T-helper 1 cell treated with Interleukin-12 subunit alpha and Interleukin-12 subunit beta and Interleukin-4 antibody, amounts not matched to agents 30 μg/mL and 1 μg/mL, for 36 hours (primary cell): ENCODE measurements around the gene MTA1.

Experiments
- H3K27ac Mint-ChIP-seq: one replicate; pipeline ENCODE4 v1.8.0; 2021; ENCODE audit warnings: mild to moderate bottlenecking, mixed read lengths
- H3K27me3 Mint-ChIP-seq: one replicate; pipeline ENCODE4 v1.8.0; 2021; ENCODE audit warnings: low read depth, mixed read lengths
- H3K36me3 Mint-ChIP-seq: one replicate; pipeline ENCODE4 v1.8.0; 2021; ENCODE audit warnings: low read depth, mixed read lengths
- H3K4me1 Mint-ChIP-seq: one replicate; pipeline ENCODE4 v1.8.0; 2021; ENCODE audit warnings: low read depth, mixed read lengths
- H3K4me3 Mint-ChIP-seq: one replicate; pipeline ENCODE4 v1.8.0; 2021; ENCODE audit warnings: mild to moderate bottlenecking, moderate library complexity, mixed read lengths
- H3K9me3 Mint-ChIP-seq: one replicate; pipeline ENCODE4 v1.8.0; 2021; ENCODE audit warnings: mixed read lengths

MTA1 gene

GRCh38 chr14:105421723-105422615, 2.3 kb downstream of the MTA1 start:
- peak overlapping the region; percentile 65 for H3K27ac Mint-ChIP-seq
- H3K27me3 Mint-ChIP-seq = no peaks in the 10 kb centered on the region
- H3K9me3 Mint-ChIP-seq = no peaks in the 10 kb centered on the region
- peaks cover 3% of the 10 kb centered on the region for H3K36me3 Mint-ChIP-seq
- H3K4me3 Mint-ChIP-seq = peak overlapping the region; percentile 90
- H3K4me1 Mint-ChIP-seq = peaks cover 9% of the 10 kb centered on the region

GRCh38 chr14:105422695-105423487, 3.3 kb downstream of the MTA1 start:
- H3K36me3 Mint-ChIP-seq = peaks cover 3% of the 10 kb centered on the region

GRCh38 chr14:105423488-105424195, 4.0 kb downstream of the MTA1 start:
- Mint-ChIP-seq H3K36me3 (peaks cover 3% of the 10 kb centered on the region), H3K27ac (no peak overlapping the region), H3K27me3 (no peaks in the 10 kb centered on the region), H3K4me1 (peaks cover 8% of the 10 kb centered on the region), H3K4me3 (no peak overlapping the region), H3K9me3 (no peaks in the 10 kb centered on the region)

More at GRCh38 chr14:105422695-105423487, 3.3 kb downstream of the MTA1 start:
- H3K9me3 Mint-ChIP-seq = no peaks in the 10 kb centered on the region
- no peak overlapping the region for H3K4me3 Mint-ChIP-seq
- H3K27me3 Mint-ChIP-seq = no peaks in the 10 kb centered on the region
- H3K4me1 Mint-ChIP-seq = peaks cover 9% of the 10 kb centered on the region
- H3K27ac Mint-ChIP-seq = no peak overlapping the region

- no peaks in the 10 kb centered on the region for H3K27me3 Mint-ChIP-seq
- H3K27ac Mint-ChIP-seq = no peak overlapping the region
- H3K36me3 Mint-ChIP-seq = peaks cover 3% of the 10 kb centered on the region
- H3K9me3 Mint-ChIP-seq = no peaks in the 10 kb centered on the region
- no peak overlapping the region for H3K4me3 Mint-ChIP-seq
- peaks cover 6% of the 10 kb centered on the region for H3K4me1 Mint-ChIP-seq
Observed at GRCh38 chr14:105424861-105425260, 5.2 kb downstream of the MTA1 start.

GRCh38 chr14:105425823-105426247, 6.2 kb downstream of the MTA1 start:
- Mint-ChIP-seq H3K27ac (no peak overlapping the region), H3K4me1 (peaks cover 4% of the 10 kb centered on the region), H3K36me3 (peaks cover 7% of the 10 kb centered on the region), H3K4me3 (no peak overlapping the region), H3K27me3 (no peaks in the 10 kb centered on the region), H3K9me3 (no peaks in the 10 kb centered on the region)

- Mint-ChIP-seq H3K4me3 (no peak overlapping the region), H3K4me1 (peaks cover 2% of the 10 kb centered on the region), H3K36me3 (peaks cover 10% of the 10 kb centered on the region), H3K27me3 (no peaks in the 10 kb centered on the region), H3K9me3 (no peaks in the 10 kb centered on the region), H3K27ac (no peak overlapping the region)
Observed at GRCh38 chr14:105426416-105427130, 6.9 kb downstream of the MTA1 start.

GRCh38 chr14:105427412-105427811, 7.8 kb downstream of the MTA1 start:
- Mint-ChIP-seq H3K4me1 (peaks cover 2% of the 10 kb centered on the region), H3K9me3 (no peaks in the 10 kb centered on the region), H3K4me3 (no peak overlapping the region), H3K27me3 (no peaks in the 10 kb centered on the region), H3K36me3 (peaks cover 10% of the 10 kb centered on the region), H3K27ac (no peak overlapping the region)

GRCh38 chr14:105427936-105428485, 8.4 kb downstream of the MTA1 start:
- Mint-ChIP-seq H3K4me3 (no peak overlapping the region), H3K4me1 (no peaks in the 10 kb centered on the region), H3K9me3 (no peaks in the 10 kb centered on the region), H3K27me3 (no peaks in the 10 kb centered on the region), H3K36me3 (peaks cover 10% of the 10 kb centered on the region), H3K27ac (no peak overlapping the region)

GRCh38 chr14:105430042-105430441, 10.4 kb downstream of the MTA1 start:
- Mint-ChIP-seq H3K9me3 (no peaks in the 10 kb centered on the region), H3K4me1 (peaks cover 2% of the 10 kb centered on the region), H3K36me3 (peaks cover 9% of the 10 kb centered on the region), H3K27me3 (no peaks in the 10 kb centered on the region), H3K4me3 (no peak overlapping the region), H3K27ac (no peak overlapping the region)

- Mint-ChIP-seq H3K4me1 (peaks cover 3% of the 10 kb centered on the region), H3K9me3 (no peaks in the 10 kb centered on the region), H3K36me3 (peaks cover 9% of the 10 kb centered on the region), H3K27me3 (no peaks in the 10 kb centered on the region), H3K4me3 (no peak overlapping the region), H3K27ac (no peak overlapping the region)
Observed at GRCh38 chr14:105430565-105430964, 10.9 kb downstream of the MTA1 start.

- Mint-ChIP-seq H3K27ac (no peak overlapping the region), H3K36me3 (peaks cover 9% of the 10 kb centered on the region), H3K27me3 (no peaks in the 10 kb centered on the region), H3K4me1 (peaks cover 6% of the 10 kb centered on the region), H3K4me3 (no peak overlapping the region), H3K9me3 (no peaks in the 10 kb centered on the region)
Observed at GRCh38 chr14:105431256-105431655, 11.6 kb downstream of the MTA1 start.

- H3K27ac Mint-ChIP-seq = no peak overlapping the region
- H3K4me3 Mint-ChIP-seq = no peak overlapping the region
- H3K27me3 Mint-ChIP-seq = no peaks in the 10 kb centered on the region
- peaks cover 6% of the 10 kb centered on the region for H3K4me1 Mint-ChIP-seq
- peaks cover 9% of the 10 kb centered on the region for H3K36me3 Mint-ChIP-seq
- H3K9me3 Mint-ChIP-seq = no peaks in the 10 kb centered on the region
Observed at GRCh38 chr14:105432657-105433056, 13.0 kb downstream of the MTA1 start.

GRCh38 chr14:105433161-105433605, 13.6 kb downstream of the MTA1 start:
- Mint-ChIP-seq H3K27me3 (no peaks in the 10 kb centered on the region), H3K4me1 (peaks cover 6% of the 10 kb centered on the region), H3K27ac (no peak overlapping the region), H3K36me3 (peaks cover 9% of the 10 kb centered on the region), H3K4me3 (no peak overlapping the region), H3K9me3 (no peaks in the 10 kb centered on the region)
